A549 (cell line): ENCODE measurements around the gene PHF21B.

Experiments used
- BHLHE40 ChIP-seq: IDR thresholded peaks from 2 replicates; pipeline ENCODE4 v1.6.1; 2012; ENCODE audit warnings: low read depth, low read length, inconsistent platforms
- CEBPB ChIP-seq, 2 experiments: fragments of >200 bp in 1 of 2; sonication (Bioruptor Twin) in 1 of 2; formaldehyde crosslinking in 1 of 2; IDR thresholded peaks; 2 replicates each; pipeline ENCODE4 v1.6.1; 2012 to 2016
- EP300 ChIP-seq, 2 experiments: fragments of >200 bp; sonication (Bioruptor Twin); formaldehyde crosslinking; IDR thresholded peaks; 2 replicates in 1 of 2; 3 replicates in 1 of 2; pipeline ENCODE4 v1.6.1; 2016 to 2017
- FOSB ChIP-seq: fragments of 250-450 bp; sonication (Bioruptor Pico); IDR thresholded peaks from 2 replicates; pipeline ENCODE4 v1.5.0; 2020; ENCODE audit warnings: mild to moderate bottlenecking, moderate library complexity
- HDAC2 ChIP-seq: fragments of 200-600 bp; sonication (generic); IDR thresholded peaks from 2 replicates; pipeline ENCODE4 v1.6.1; 2016
- NPAS2 ChIP-seq: fragments of 250-450 bp; sonication (Bioruptor Pico); IDR thresholded peaks from 2 replicates; pipeline ENCODE4 v1.8.0; 2022; ENCODE audit warnings: mild to moderate bottlenecking, moderate library complexity, borderline replicate concordance
- PHF8 ChIP-seq: fragments of 200-600 bp; sonication (generic); IDR thresholded peaks from 2 replicates; pipeline ENCODE4 v1.6.1; 2016; ENCODE audit warnings: low read depth, mild to moderate bottlenecking, antibody characterized with exemption, moderate library complexity, borderline replicate concordance
- POLR2A ChIP-seq: IDR thresholded peaks from 2 replicates; pipeline ENCODE4 v1.6.1; 2012; ENCODE audit warnings: mild to moderate bottlenecking, low read length
- RFX5 ChIP-seq: fragments of 450-650 bp; IDR thresholded peaks from 2 replicates; pipeline ENCODE4 v1.7.1; 2014; ENCODE audit warnings: antibody characterized with exemption, mild to moderate bottlenecking, moderate library complexity
- RNF2 ChIP-seq: fragments of 200-600 bp; sonication (generic); IDR thresholded peaks from 2 replicates; pipeline ENCODE4 v1.6.1; 2016; ENCODE audit warnings: low read depth, mild to moderate bottlenecking, antibody characterized with exemption, moderate library complexity, borderline replicate concordance
- SREBF2 ChIP-seq: fragments of 450-650 bp; IDR thresholded peaks from 2 replicates; pipeline ENCODE4 v1.6.1; 2014; ENCODE audit warnings: mild to moderate bottlenecking, moderate library complexity
- TF ChIP-seq, protein P1 (sequence below): fragments of 250-450 bp; sonication (Bioruptor Pico); IDR thresholded peaks from 2 replicates; pipeline ENCODE4 v1.5.0; 2021; ENCODE audit warnings: mild to moderate bottlenecking, moderate library complexity, borderline replicate concordance
- TF ChIP-seq, protein P2 (sequence below): fragments of >200 bp; sonication (Bioruptor Twin); formaldehyde crosslinking; IDR thresholded peaks from 3 replicates; pipeline ENCODE4 v1.5.1; 2016

DNA sequence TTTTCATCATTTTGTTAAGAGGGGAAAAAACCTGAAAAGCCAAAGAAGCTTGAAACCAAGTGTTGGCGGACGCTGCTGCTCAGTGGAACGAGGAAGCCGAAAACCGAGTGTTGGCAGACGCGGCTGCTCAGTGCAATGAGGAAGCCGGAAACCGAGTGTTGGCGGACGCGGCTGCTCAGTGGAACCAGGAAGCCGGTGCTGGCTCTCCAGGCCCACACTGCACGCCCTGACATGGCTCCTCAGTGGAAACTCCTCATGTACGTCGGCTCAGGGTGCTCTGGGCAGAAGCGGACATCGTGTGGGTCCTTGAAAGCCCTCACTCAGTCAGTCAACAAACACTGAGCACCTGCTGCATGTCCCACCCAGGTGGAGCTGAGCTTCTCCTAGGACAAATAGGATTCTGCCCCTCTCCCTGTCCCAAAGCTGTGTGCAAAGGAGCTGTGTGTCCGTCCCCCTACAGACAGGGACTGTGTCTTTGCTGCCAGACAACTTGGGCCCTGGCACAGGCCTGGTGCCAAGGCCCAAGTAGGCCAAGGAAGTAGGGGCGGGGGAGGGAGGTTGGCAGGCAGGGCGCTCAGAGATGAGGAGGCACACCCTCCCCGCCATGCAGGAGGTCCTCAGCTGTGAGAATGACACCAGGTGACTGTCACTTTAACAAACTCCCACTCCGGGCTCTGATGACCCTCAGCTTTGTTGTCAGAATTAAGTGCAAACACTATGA is 37.3 kb downstream of the PHF21B start:
- no peak for TF ChIP-seq POLR2A
- no peak for TF ChIP-seq RFX5
- no peak for TF ChIP-seq BHLHE40
- TF ChIP-seq, protein P1, sequence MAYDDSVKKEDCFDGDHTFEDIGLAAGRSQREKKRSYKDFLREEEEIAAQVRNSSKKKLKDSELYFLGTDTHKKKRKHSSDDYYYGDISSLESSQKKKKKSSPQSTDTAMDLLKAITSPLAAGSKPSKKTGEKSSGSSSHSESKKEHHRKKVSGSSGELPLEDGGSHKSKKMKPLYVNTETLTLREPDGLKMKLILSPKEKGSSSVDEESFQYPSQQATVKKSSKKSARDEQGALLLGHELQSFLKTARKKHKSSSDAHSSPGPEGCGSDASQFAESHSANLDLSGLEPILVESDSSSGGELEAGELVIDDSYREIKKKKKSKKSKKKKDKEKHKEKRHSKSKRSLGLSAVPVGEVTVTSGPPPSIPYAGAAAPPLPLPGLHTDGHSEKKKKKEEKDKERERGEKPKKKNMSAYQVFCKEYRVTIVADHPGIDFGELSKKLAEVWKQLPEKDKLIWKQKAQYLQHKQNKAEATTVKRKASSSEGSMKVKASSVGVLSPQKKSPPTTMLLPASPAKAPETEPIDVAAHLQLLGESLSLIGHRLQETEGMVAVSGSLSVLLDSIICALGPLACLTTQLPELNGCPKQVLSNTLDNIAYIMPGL (CRISPR knock-in tag): no peak
- TF ChIP-seq, protein P2, sequence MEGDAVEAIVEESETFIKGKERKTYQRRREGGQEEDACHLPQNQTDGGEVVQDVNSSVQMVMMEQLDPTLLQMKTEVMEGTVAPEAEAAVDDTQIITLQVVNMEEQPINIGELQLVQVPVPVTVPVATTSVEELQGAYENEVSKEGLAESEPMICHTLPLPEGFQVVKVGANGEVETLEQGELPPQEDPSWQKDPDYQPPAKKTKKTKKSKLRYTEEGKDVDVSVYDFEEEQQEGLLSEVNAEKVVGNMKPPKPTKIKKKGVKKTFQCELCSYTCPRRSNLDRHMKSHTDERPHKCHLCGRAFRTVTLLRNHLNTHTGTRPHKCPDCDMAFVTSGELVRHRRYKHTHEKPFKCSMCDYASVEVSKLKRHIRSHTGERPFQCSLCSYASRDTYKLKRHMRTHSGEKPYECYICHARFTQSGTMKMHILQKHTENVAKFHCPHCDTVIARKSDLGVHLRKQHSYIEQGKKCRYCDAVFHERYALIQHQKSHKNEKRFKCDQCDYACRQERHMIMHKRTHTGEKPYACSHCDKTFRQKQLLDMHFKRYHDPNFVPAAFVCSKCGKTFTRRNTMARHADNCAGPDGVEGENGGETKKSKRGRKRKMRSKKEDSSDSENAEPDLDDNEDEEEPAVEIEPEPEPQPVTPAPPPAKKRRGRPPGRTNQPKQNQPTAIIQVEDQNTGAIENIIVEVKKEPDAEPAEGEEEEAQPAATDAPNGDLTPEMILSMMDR: no peak
- no peak for TF ChIP-seq CEBPB (IDR thresholded peaks at IDR 0.05)
- TF ChIP-seq RNF2: no peak
- TF ChIP-seq FOSB (CRISPR knock-in tag): no peak
- TF ChIP-seq NPAS2 (CRISPR knock-in tag): no peak
- TF ChIP-seq PHF8: no peak
- no peak for TF ChIP-seq HDAC2
- TF ChIP-seq SREBF2: no peak
- no peak for TF ChIP-seq EP300 (IDR thresholded peaks at IDR 0.05)
